GM10266 (cell line): ENCODE measurements around the gene TRPM7.

Experiments used
- DNase-seq: peaks from one replicate; pipeline ENCODE4 v3.0.0; 2012; ENCODE audit errors: extremely low spot score
- TF ChIP-seq, protein P1 (sequence below): IDR thresholded peaks from 2 replicates; pipeline ENCODE4 v1.5.1; 2012; ENCODE audit warnings: mild to moderate bottlenecking, low read depth; ENCODE audit not compliant: control insufficient read depth, insufficient read depth; ENCODE audit errors: missing control alignments

Gene TRPM7

DNA sequence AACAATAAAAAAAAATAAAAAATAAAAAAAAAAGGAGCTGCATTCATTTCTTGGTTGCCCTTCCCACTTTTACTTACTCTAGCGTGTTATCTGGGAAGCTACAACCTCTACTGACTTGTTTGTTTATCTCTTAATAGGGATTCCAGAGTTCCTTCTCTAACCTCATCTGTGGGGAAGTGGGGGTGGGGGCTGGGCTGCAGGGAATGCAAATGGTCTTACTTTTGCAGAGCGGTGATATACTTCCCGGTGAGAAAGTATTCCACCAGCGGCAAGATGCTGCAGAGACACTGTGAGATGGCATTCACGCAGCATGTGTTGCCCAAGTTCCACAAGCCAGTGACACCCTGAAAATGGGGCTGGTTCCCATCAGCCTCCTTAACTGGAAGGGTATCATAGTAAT lies 142.2 kb downstream of the TRPM7 start:
- TF ChIP-seq, protein P1, sequence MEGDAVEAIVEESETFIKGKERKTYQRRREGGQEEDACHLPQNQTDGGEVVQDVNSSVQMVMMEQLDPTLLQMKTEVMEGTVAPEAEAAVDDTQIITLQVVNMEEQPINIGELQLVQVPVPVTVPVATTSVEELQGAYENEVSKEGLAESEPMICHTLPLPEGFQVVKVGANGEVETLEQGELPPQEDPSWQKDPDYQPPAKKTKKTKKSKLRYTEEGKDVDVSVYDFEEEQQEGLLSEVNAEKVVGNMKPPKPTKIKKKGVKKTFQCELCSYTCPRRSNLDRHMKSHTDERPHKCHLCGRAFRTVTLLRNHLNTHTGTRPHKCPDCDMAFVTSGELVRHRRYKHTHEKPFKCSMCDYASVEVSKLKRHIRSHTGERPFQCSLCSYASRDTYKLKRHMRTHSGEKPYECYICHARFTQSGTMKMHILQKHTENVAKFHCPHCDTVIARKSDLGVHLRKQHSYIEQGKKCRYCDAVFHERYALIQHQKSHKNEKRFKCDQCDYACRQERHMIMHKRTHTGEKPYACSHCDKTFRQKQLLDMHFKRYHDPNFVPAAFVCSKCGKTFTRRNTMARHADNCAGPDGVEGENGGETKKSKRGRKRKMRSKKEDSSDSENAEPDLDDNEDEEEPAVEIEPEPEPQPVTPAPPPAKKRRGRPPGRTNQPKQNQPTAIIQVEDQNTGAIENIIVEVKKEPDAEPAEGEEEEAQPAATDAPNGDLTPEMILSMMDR, result no peak
- no peak for DNase-seq

GRCh38 chr15:50543556-50543955 lies 143.0 kb downstream of the TRPM7 start:
- no peak for DNase-seq
- TF ChIP-seq, protein P1, result no peak

GRCh38 chr15:50542887-50543210 lies 143.7 kb downstream of the TRPM7 start:
- DNase-seq, result no peak

GRCh38 chr15:50531766-50532165 lies 154.8 kb downstream of the TRPM7 start:
- no peak for DNase-seq

More at GRCh38 chr15:50542887-50543210, 143.7 kb downstream of the TRPM7 start:
- TF ChIP-seq, protein P1, result no peak

GRCh38 chr15:50531163-50531562 lies 155.4 kb downstream of the TRPM7 start:
- TF ChIP-seq, protein P1, result no peak
- DNase-seq, result no peak

More at GRCh38 chr15:50531766-50532165, 154.8 kb downstream of the TRPM7 start:
- TF ChIP-seq, protein P1, result no peak

DNA sequence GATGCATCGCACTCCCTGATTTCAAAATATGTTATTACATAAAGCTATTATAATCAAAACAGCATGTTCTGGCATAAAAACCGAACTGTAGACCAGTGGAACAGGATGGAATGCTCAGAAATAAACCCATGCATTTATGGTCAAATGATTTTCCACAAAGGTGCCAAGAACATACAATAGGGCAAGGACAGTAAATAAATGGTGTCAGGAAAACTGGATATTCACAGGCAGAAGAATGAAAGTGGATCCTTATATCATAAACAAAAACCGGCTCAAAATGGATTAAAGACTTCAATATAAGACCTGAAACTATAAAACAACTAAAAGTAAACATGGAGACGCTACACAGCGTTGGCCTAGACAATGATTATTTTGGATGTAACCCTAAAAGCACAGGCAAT lies 162.7 kb downstream of the TRPM7 start:
- DNase-seq, result no peak
- TF ChIP-seq, protein P1, result no peak

- TF ChIP-seq, protein P1, result no peak
- no peak for DNase-seq
Measured at GRCh38 chr15:50519740-50520425, 166.7 kb downstream of the TRPM7 start.
